NOMO-1 (cell line): ENCODE measurements around the gene PID1.

Source experiments
- DNase-seq, 2 experiments: peaks; one replicate each; lab custom pipeline; 2025; ENCODE audit not compliant: unreplicated experiment in 2 of 2; lab: John Stamatoyannopoulos, UW

Gene PID1

DNA sequence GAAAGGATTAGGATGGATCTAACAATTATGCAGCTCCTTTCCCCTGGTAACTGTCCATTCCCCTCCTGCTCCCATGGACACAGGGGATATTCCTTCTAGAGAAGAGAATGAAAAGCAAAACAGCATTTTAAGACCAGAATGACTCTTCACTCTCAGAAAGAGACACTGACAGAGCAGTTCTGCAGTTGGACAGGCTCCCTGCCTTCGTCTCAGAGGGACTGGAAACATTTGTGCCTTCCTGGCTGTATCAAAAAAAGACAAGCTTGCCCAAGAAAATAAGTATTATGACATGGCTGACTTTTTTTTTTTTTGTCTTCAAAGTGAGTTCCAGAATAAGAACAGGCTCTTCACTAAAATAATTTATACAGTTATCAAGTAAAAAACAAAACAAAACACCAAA is 9.5 kb downstream of the PID1 start:
- DNase-seq: no peak

DNA sequence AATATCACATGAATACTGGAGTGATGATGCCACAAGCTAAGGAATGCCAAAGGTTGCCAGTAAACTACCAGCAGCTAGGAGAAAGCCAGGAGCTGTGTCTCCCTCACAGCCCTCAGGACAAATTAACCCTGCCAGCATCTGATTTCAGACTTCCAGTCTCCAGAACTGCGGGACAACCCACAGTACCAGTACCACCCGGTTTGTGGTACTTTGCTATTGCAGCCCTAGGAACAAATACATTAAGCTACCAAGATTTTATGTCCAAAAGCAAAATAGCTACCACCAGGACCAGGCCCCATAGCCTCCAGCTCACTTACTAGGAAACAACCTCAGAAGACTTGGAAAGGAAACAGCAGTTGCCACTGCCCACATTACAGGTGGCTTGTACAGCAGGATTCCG is 10.0 kb downstream of the PID1 start:
- no peak for DNase-seq

DNA sequence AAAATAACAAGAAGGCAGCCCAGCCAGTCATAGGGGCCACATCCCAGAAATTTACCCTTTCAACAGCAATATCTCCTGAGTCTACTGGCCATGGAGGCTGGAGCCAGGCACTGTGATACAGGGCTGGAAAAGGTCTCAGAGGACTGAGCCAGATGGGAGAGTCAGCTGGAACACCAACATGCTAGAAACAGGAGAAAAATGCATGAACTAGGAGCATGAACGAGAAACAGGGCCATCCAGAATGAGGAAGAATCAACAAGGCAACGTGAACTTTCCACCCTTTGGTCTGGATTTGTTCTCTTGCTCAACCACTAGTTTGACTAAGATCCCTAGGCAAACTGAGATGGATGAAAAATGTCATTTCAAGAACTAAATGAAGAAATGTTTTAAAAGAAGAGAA is 13.1 kb downstream of the PID1 start:
- no peak for DNase-seq

DNA sequence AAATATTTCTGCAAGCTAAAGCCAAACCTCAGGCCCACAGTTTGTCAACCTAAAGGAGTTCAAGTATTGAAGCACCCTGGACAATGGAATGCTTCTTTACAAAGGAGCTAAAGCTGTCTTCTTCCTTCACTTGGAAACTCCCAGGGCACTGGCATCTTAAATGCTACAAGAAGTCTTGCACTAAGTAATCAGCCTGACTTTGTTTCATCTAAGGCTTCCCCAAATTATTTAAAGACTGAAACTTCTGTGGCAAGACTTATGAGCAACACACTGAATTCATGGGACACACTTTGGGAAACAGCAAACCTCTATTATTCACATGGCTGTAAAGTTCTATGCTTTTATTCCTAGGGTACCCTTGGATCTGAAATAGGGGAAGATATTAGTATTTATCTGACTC is 14.7 kb downstream of the PID1 start:
- no peak for DNase-seq

DNA sequence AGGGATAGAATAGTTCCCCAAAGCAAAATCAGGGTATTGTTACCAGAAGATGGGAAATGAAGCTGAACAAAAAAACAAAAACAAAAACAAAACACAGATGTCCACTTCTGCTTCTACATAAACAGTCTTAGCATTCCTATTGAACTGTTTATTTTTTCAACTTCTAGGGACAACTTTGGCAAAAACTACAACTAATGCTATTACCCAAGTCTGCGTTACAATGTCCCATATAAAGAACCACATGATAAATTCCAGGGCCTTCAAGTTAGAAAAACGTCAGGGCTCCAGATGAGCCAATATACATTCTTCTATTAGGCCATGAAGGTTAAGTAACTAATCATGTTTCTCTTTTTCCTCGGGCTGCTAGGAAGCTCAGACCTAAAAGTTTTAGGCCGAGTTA is 16.9 kb downstream of the PID1 start:
- DNase-seq: no peak

DNA sequence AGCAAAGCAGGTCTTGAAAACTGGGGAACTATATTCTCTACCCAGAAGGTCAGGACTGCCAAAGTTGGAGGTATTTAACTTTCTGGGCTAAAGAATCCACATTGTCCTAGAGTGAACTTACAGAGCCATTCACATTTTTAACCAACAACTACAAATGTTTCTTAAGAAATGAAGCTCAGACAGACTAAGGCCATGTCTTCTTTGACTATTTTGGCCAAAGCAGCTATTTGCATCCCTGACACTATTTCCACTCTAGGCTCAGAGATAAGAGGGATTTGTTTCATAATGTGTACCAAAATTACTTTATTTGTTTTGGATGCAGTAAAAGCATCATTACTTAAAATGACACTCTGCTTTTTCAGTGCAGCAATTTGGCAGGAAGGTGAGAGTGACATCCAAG is 18.1 kb downstream of the PID1 start:
- no peak for DNase-seq

DNA sequence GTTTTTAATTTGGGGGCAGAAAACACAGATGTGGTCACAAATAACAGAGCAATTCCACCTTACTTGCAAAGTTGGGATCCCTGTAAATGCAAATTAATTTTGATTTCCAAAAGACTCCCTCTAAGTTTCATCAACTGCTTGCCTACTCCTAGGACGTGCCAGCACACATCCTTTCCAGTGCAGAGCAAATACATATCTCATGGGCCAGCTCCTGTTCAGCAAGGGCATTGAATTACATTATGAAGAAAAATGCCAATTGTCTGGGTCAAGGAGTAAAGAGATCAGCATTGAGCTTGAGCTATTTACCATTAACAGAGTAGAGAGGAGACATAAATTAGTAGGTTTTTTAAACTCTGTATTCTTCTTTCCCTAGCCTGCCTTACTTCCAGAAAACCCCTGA is 18.8 kb downstream of the PID1 start:
- no peak for DNase-seq

DNA sequence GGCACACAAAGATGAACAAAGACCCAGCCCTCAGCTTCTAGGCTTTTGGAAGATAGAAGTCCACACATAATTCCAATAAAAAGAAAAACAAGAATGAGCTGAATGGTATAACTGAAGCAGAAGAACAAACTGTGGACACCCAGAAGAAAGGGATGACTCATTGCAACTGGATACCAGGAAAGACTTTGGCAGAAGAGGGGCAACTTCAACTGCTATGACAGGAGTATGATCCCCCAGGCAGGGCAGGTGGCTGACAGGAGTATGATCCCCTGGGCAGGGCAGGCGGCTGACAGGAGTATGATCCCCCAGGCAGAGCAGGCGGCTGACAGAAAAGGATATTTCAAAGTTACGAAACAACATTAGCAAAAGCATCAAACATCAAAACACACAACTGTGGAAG is 21.6 kb downstream of the PID1 start:
- no peak for DNase-seq

DNA sequence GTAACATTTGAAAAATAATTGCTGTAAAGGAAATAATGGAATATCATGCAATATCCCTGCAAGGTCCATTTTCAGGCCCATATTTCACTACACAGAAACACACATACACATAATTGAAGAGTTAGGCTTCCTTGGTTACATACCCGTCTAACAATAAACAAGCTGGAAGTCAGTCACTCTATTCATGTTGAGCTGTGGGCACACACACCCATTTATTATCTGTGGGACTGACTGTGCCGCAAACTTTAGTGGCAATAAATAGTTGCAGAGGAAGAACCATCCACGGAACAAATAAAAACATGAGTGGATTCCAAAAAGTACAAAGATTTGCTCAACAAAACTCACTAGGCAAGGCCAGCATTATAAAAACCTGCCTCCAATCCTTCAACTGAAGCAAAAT is 24.8 kb downstream of the PID1 start:
- DNase-seq: no peak

DNA sequence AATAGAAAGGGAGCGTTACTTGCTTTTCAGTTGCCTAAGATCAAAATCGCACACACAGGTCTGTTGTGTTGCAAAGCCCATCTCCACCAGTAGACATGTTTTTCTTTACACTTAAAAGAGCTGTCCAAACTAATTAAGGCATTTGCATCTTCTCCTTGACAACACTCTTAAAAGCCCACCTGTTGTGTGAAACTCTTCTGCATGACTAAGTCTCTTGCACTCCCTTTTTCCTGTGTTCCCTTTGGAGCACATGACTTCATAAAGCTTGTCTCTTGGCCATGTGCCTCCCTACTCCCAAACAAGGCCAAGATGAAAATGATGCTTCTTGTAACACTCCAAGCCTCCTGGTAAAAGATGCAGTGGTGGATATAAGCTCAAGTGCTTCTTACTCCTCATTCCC is 26.1 kb downstream of the PID1 start:
- no peak for DNase-seq

DNA sequence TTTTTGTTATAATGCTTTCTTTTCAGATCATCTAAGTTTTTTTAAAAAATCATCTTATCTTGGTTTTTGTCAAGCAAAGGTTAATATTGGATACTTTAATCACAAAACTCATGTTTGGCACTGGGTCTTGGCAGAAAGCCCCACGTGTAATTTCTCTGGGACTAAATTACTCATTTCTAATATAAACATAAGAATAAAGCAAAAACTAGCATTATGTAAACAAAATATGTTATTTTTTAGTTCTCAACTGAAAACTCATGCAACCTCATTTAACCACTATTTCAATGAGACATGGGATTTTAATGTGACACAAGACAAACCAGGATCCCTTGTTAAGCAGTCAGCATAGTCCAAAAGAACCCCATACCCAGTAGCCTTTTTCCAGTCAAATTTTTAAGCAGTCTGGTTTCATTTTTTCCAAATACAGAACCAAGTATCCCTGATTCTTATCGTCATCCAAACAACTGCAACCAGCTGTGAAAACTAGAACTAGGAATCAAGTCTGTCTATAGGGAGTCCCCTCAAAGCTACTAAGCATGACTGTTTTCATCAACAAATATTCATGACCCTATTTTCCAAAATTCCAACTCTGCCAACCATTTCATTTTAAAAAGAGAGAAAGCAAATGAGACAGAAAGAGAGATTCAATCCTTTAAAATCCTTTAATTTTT is 27.1 kb downstream of the PID1 start:
- no peak for DNase-seq

DNA sequence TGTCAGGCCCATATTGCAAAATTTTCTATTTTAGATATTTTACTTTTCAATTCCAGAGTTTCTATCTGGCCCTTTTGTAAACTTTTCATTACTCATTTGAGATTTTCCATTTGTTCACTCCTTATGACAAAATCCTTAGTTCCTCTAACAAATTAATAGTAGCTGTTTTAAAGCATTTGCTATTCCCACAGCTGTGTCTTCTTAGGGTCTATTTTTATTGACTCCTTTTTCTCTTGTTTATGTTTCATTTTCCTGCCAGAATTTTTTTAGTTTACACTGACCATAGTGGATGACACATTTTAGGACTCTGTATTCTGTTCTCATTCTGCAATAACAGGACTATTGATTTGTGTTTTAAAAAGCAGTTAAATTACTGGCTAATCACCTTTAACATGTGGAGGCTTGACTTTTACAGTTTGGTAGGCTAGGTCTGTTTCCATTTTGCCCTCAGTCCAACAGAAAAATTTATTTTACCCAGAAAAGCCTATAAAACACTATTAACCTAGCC is 30.0 kb downstream of the PID1 start:
- no peak for DNase-seq

DNA sequence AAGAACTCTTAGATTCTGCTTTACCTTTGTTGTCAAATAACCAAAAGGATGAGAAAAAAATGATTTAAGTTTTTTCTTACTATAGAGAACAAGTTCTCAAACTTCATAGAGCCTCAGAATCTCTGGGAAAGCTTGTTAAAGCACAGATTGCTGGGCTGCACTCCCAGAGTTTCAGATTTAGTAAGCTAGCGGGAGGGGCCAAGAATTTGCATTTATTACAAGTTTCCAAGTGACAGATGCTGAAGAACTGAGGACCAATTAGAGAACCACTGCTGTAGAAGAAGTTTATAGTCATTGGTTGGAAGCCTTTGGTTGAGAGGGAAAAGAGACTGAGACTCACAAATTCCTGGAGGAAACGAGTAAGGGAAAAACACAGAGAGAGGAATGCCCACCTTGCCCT is 32.1 kb downstream of the PID1 start:
- DNase-seq: no peak

DNA sequence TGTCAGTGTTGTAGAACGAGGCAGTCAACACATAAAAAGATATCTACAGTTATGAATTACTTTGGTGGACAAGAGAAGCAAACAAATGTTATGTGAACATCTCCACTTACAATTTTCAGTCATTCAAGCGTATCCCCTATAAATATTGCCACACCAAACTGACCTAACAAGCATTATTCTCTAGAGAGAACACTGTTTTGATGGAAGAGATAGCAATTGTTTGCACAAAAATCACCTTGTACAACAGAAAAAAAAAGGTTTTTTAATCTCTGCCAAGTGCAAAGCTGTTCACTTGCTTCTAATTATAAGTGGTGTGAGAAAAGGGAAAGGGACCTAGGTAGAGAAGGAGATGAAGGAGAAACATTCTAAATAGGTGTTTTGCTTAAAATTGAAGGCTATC is 33.8 kb downstream of the PID1 start:
- no peak for DNase-seq

DNA sequence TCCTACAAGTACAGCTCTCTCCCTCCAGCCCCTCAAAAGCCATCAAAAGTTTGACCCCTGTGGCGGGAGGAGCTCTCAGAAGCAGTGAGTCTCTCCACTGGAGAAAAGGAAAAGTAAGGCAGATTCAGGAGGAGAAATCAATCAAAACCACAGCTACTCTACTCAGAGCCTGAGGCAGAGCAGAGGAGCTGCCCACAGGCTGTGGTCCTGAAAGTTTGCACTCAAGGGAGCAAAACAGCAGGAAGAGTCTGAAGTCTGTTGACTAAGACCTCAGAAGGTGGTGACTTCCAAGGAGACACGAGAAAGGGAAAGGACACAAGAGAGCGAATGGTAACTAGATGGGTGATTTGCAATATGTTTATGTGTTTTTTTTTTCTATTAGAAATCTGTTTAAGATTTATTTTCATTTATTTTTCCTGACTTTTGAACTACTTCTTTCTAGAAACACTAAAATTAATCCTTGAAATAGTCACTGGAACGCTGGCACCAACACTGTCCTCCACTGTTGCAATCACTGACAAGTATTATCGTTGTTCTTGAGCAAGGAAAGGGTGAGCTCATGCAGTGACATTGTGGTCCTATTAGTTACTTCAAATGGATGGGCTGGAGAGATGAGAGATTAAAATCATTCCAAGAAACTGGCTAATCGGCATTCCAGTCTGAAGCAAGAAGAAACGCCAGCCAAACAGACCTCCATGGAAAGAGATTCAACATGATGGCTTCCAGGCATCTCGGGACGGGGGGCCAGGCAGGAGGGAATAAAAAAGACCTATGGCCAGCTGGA is 35.8 kb downstream of the PID1 start:
- DNase-seq: no peak

DNA sequence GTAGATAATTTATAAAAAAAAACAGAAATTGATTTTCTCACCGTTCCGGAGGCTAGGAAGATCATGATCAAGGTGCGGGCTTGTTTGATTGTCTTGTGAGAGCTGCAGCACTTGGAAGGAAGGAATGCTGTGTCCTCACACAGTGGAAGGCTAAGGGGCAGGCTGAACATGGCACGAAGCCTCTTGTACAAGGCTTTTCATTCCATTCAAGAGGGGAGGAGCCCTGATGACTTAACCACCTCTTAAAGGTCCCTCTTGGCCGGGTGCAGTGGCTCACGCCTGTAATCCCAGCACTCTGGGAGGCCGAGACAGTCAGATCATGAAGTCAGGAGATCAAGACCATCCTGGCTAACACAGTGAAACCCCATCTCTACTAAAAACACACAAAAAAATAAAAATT is 39.2 kb downstream of the PID1 start:
- DNase-seq: no peak

DNA sequence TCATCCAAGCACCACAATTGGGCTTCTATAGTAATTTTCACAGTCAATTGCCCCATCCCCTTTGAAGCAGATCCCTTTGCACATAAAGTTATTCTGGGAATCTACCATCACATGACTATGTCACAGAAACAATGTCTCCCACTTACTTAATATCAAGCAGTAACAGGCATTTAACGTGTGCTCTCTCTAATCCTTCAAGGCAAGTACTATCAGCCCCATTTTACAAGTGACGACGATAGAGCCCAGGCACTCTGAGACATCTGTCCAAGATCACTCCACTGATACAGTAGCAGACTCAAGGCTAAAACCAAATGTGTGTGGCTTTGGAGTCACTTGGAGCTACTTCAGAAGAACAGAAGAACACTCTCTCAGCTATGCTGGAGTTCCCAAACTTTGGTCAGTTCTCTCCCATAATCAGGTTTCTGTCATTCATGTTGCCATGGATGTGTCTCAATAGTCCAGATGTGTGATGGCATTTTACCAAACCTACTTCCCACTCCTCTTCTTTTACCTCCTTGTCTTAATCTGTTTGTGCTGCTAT is 39.7 kb downstream of the PID1 start:
- no peak for DNase-seq

DNA sequence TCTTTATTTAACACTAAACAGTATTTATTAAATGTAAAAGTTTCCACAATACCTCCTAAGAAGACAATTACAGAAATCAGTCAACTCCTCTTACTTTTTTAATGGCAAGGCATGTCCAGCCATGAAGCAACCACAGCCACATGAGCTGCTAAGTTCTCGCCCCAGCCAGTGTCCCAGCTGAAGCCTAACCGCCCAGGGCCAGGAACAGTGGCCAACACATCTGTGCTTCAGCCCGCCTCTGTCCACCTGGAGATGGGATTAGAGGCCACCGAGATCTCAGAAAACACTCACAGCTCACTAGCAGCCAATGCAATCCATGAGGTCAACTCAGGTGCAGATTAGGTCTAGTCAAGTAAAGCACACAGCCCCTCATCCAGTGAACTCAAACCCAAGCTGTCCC is 40.2 kb downstream of the PID1 start:
- no peak for DNase-seq

DNA sequence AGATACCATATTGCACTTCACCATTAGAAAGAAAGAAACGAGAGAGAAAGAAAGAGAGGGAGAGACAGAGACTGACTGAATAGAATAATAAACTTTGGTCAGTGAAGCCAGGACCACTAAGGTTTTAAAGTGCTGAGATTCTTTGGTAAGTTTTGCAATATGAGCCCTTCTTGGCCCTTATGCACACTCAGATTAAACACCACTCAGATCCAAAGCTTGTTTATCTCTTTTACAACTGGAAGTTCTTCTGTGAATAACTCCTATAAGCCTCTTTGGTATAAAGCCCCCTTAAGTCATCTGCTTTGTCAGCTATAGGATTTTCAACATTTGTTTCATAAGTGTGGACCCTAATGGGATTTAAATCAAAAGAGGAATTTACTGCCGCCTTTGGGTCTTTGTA is 40.8 kb downstream of the PID1 start:
- no peak for DNase-seq

DNA sequence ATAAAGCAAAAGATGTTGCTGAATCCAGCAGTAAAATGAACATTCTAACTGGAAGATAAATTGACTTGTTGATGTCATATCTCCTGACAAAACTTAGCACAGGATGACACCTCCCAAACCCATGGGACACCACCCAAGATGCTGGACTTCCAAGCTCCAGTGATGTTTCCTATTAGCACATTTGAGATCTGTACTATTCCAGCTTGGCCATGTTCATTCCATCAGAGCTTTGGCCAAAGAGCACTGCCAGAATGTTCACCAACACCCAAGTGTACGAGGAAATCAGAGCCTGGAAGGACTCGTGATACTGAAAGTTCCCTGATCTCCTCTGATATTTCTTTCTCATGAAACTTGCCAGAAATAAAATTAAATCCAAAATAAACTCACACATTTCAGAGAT is 44.7 kb downstream of the PID1 start:
- no peak for DNase-seq

DNA sequence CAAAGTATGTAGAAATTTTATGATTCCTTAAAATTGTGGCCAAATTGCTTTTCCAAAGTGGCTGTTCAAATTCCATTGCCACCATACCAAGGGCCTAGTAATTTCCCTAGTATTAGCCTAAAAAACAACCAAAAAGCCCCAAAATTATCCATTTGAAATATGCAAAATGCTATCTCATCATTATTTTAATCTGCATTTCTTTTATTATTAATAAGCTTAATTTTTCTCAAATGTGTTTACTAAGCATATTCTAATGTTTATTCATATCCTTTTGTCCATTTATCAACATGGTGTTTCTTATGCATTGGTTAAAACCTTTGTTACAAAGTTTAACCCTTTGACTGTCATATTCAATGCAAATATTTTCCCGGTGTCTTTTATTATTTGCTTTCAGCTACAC is 48.0 kb downstream of the PID1 start:
- DNase-seq: no peak

DNA sequence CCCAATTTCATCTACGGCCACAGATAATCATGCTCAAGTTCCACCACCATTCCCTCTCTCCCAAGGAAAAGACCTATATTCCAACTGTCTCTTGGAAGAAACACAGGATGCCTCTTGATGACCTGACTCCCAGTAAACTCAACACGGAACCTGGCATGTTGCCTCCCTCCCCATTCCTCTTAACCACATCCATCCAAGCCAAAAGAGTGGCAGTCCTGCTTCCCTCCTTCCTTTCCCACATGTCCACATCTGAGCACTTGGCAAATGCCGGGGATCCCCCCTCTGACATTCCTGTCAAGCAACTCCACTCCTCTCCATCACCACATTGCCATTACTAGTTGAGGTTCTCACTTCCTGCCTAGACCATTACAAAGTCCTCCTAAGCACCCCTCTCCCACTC is 49.4 kb downstream of the PID1 start:
- no peak for DNase-seq
